ENCODE results near the gene KLHL29. TPM values are rescaled to one million over a fixed set of nuclear protein-coding genes. Genes with fewer than 3 reads are reported as not detected.

The KLHL29 gene
- total RNA-seq, 1 experiment from 2014 or later, result 1.9 TPM

- no peaks in the 10 kb centered on the region for H3K36me3 ChIP-seq
- no peak overlapping the region for H3K4me3 ChIP-seq
- H3K27me3 ChIP-seq (replicated peaks), result no peaks in the 10 kb centered on the region
- peaks cover 16% of the 10 kb centered on the region for H3K4me1 ChIP-seq (replicated peaks)
- no peaks in the 10 kb centered on the region for H3K9me3 ChIP-seq (replicated peaks)
- DNase-seq (ENCODE audit: low read depth in 1 of 2, low spot score in 2 of 2), result no peak
- H3K27ac ChIP-seq, result no peak overlapping the region
Observed at GRCh38 chr2:23549821-23550530, 165.0 kb downstream of the KLHL29 start.

GRCh38 chr2:23550553-23550952, 165.6 kb downstream of the KLHL29 start:
- H3K4me3 ChIP-seq, result no peak overlapping the region
- H3K36me3 ChIP-seq, result no peaks in the 10 kb centered on the region
- H3K27me3 ChIP-seq (replicated peaks), result no peaks in the 10 kb centered on the region
- no peak overlapping the region for H3K27ac ChIP-seq
- H3K4me1 ChIP-seq (replicated peaks), result peaks cover 16% of the 10 kb centered on the region
- DNase-seq (ENCODE audit: low read depth in 1 of 2, low spot score in 2 of 2), result no peak
- H3K9me3 ChIP-seq (replicated peaks), result no peaks in the 10 kb centered on the region

GRCh38 chr2:23551875-23552274, 166.9 kb downstream of the KLHL29 start:
- no peaks in the 10 kb centered on the region for H3K27me3 ChIP-seq (replicated peaks)
- H3K4me1 ChIP-seq (replicated peaks), result peaks cover 16% of the 10 kb centered on the region
- no peak overlapping the region for H3K27ac ChIP-seq
- no peak for DNase-seq (ENCODE audit: low read depth in 1 of 2, low spot score in 2 of 2)
- H3K36me3 ChIP-seq, result no peaks in the 10 kb centered on the region
- no peaks in the 10 kb centered on the region for H3K9me3 ChIP-seq (replicated peaks)
- no peak overlapping the region for H3K4me3 ChIP-seq

- no peaks in the 10 kb centered on the region for H3K36me3 ChIP-seq
- no peak for DNase-seq (ENCODE audit: low read depth in 1 of 2, low spot score in 2 of 2)
- H3K27me3 ChIP-seq (replicated peaks), result no peaks in the 10 kb centered on the region
- peaks cover 16% of the 10 kb centered on the region for H3K4me1 ChIP-seq (replicated peaks)
- H3K27ac ChIP-seq, result no peak overlapping the region
- no peak overlapping the region for H3K4me3 ChIP-seq
- H3K9me3 ChIP-seq (replicated peaks), result no peaks in the 10 kb centered on the region
Observed at GRCh38 chr2:23553561-23553960, 168.6 kb downstream of the KLHL29 start.

GRCh38 chr2:23554054-23554697, 169.2 kb downstream of the KLHL29 start:
- H3K27ac ChIP-seq, result no peak overlapping the region
- no peak for DNase-seq (ENCODE audit: low read depth in 1 of 2, low spot score in 2 of 2)

GRCh38 chr2:23555944-23556343, 171.0 kb downstream of the KLHL29 start:
- Histone ChIP-seq H3K27me3 (replicated peaks) (no peaks in the 10 kb centered on the region), H3K27ac (no peak overlapping the region), H3K4me3 (no peak overlapping the region), H3K36me3 (no peaks in the 10 kb centered on the region), H3K4me1 (replicated peaks) (no peaks in the 10 kb centered on the region), H3K9me3 (replicated peaks) (no peaks in the 10 kb centered on the region)
- no peak for DNase-seq (ENCODE audit: low read depth in 1 of 2, low spot score in 2 of 2)

More at GRCh38 chr2:23554054-23554697, 169.2 kb downstream of the KLHL29 start:
- Histone ChIP-seq H3K4me3 (no peak overlapping the region), H3K27me3 (replicated peaks) (no peaks in the 10 kb centered on the region), H3K4me1 (replicated peaks) (peaks cover 10% of the 10 kb centered on the region), H3K36me3 (no peaks in the 10 kb centered on the region), H3K9me3 (replicated peaks) (no peaks in the 10 kb centered on the region)

- H3K4me3 ChIP-seq, result no peak overlapping the region
- no peak for DNase-seq (ENCODE audit: low read depth in 1 of 2, low spot score in 2 of 2)
- no peaks in the 10 kb centered on the region for H3K9me3 ChIP-seq (replicated peaks)
- H3K27me3 ChIP-seq (replicated peaks), result no peaks in the 10 kb centered on the region
- no peaks in the 10 kb centered on the region for H3K4me1 ChIP-seq (replicated peaks)
- no peaks in the 10 kb centered on the region for H3K36me3 ChIP-seq
- no peak overlapping the region for H3K27ac ChIP-seq
Observed at GRCh38 chr2:23556929-23557328, 171.9 kb downstream of the KLHL29 start.

GRCh38 chr2:23557455-23557854, 172.5 kb downstream of the KLHL29 start:
- Histone ChIP-seq H3K27me3 (replicated peaks) (no peaks in the 10 kb centered on the region), H3K27ac (no peak overlapping the region)
- no peak for DNase-seq (ENCODE audit: low read depth in 1 of 2, low spot score in 2 of 2)

GRCh38 chr2:23559561-23560239, 174.7 kb downstream of the KLHL29 start:
- Histone ChIP-seq H3K36me3 (no peaks in the 10 kb centered on the region), H3K27me3 (replicated peaks) (no peaks in the 10 kb centered on the region), H3K27ac (no peak overlapping the region), H3K9me3 (replicated peaks) (no peaks in the 10 kb centered on the region), H3K4me3 (no peak overlapping the region), H3K4me1 (replicated peaks) (peaks cover 16% of the 10 kb centered on the region)
- no peak for DNase-seq (ENCODE audit: low read depth in 1 of 2, low spot score in 2 of 2)

More at GRCh38 chr2:23557455-23557854, 172.5 kb downstream of the KLHL29 start:
- no peaks in the 10 kb centered on the region for H3K9me3 ChIP-seq (replicated peaks)
- H3K4me1 ChIP-seq (replicated peaks), result no peaks in the 10 kb centered on the region
- H3K4me3 ChIP-seq, result no peak overlapping the region
- H3K36me3 ChIP-seq, result no peaks in the 10 kb centered on the region

GRCh38 chr2:23561088-23561487, 176.1 kb downstream of the KLHL29 start:
- no peak overlapping the region for H3K4me3 ChIP-seq
- peaks cover 19% of the 10 kb centered on the region for H3K4me1 ChIP-seq (replicated peaks)

GRCh38 chr2:23561544-23561943, 176.6 kb downstream of the KLHL29 start:
- no peak overlapping the region for H3K27ac ChIP-seq
- H3K27me3 ChIP-seq (replicated peaks), result no peaks in the 10 kb centered on the region
- H3K36me3 ChIP-seq, result no peaks in the 10 kb centered on the region

More at GRCh38 chr2:23561088-23561487, 176.1 kb downstream of the KLHL29 start:
- no peaks in the 10 kb centered on the region for H3K36me3 ChIP-seq
- no peaks in the 10 kb centered on the region for H3K9me3 ChIP-seq (replicated peaks)
- H3K27me3 ChIP-seq (replicated peaks), result no peaks in the 10 kb centered on the region
- DNase-seq (ENCODE audit: low read depth in 1 of 2, low spot score in 2 of 2), result no peak
- no peak overlapping the region for H3K27ac ChIP-seq

GRCh38 chr2:23562143-23562542, 177.2 kb downstream of the KLHL29 start:
- DNase-seq (ENCODE audit: low read depth in 1 of 2, low spot score in 2 of 2), result no peak
- Histone ChIP-seq H3K4me1 (replicated peaks) (peaks cover 19% of the 10 kb centered on the region), H3K9me3 (replicated peaks) (no peaks in the 10 kb centered on the region), H3K36me3 (no peaks in the 10 kb centered on the region), H3K4me3 (no peak overlapping the region), H3K27me3 (replicated peaks) (no peaks in the 10 kb centered on the region), H3K27ac (no peak overlapping the region)

More at GRCh38 chr2:23561544-23561943, 176.6 kb downstream of the KLHL29 start:
- Histone ChIP-seq H3K9me3 (replicated peaks) (no peaks in the 10 kb centered on the region), H3K4me3 (no peak overlapping the region), H3K4me1 (replicated peaks) (peaks cover 19% of the 10 kb centered on the region)
- no peak for DNase-seq (ENCODE audit: low read depth in 1 of 2, low spot score in 2 of 2)

- no peak overlapping the region for H3K27ac ChIP-seq
- no peak for DNase-seq (ENCODE audit: low read depth in 1 of 2, low spot score in 2 of 2)
- no peaks in the 10 kb centered on the region for H3K36me3 ChIP-seq
- no peaks in the 10 kb centered on the region for H3K9me3 ChIP-seq (replicated peaks)
- H3K27me3 ChIP-seq (replicated peaks), result no peaks in the 10 kb centered on the region
- peaks cover 19% of the 10 kb centered on the region for H3K4me1 ChIP-seq (replicated peaks)
- no peak overlapping the region for H3K4me3 ChIP-seq
Observed at GRCh38 chr2:23563151-23563550, 178.2 kb downstream of the KLHL29 start.

All from SJSA1 (cell line).